NCI-H2107 (cell line): ENCODE results near the gene CCT6B.

Source experiments
- DNase-seq: peaks from one replicate; lab custom pipeline; 2025; lab: John Stamatoyannopoulos, UW

CCT6B gene

GRCh38 chr17:34886831-34887230, 74.4 kb downstream of the CCT6B start:
- DNase-seq = no peak

- no peak for DNase-seq
These were observed 76.2 kb downstream of the CCT6B start for GRCh38 chr17:34885076-34885475.

GRCh38 chr17:34884597-34884996, 76.7 kb downstream of the CCT6B start:
- no peak for DNase-seq

- DNase-seq = no peak
These were observed 77.9 kb downstream of the CCT6B start for GRCh38 chr17:34883106-34884000.

DNA sequence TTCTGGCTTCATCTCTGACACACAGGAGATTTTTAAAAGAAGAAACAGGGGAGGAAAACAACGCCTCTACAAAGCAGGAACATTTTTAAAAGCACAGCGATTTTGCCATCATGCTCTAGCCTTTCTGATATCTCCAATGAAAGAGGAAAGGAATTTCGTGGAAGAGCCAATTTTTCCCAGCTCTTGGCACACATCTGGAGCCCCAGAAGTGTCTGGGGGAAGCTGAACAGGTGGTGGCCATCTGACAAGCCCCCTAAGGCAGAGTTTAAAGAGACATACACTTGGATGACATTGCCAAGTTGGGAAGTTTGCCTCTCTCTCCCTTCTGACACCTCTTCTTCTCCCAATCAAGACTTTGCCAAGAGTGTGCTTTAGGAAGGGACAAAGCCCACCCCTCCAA, 82.1 kb downstream of the CCT6B start:
- no peak for DNase-seq
